Lower leg skin (tissue), 4 donors: Measurements from ENCODE around the gene PRKCE. TPM values are rescaled to one million over a fixed set of nuclear protein-coding genes. Genes with fewer than 3 reads are reported as not detected.

Experiments
- DNase-seq, 2 donors: peaks; one replicate each; pipeline ENCODE4 v3.0.0-alpha.2; 2019; ENCODE audit warnings: low spot score in 2 of 2
- H3K4me3 ChIP-seq: fragments of 200-600 bp; sonication (generic); 2 replicates; pipeline ENCODE4 v1.5.1; 2017; ENCODE audit warnings: mild to moderate bottlenecking, low read depth; ENCODE audit not compliant: poor library complexity, severe bottlenecking
- CTCF ChIP-seq, 3 donors: fragments of 450-650 bp; IDR thresholded peaks; one replicate each; pipeline ENCODE4 v1.5.1; 2016; ENCODE audit warnings: antibody characterized with exemption in 3 of 3, mild to moderate bottlenecking in 3 of 3, moderate library complexity in 2 of 3
- POLR2A ChIP-seq, 2 donors: fragments of 450-650 bp; IDR thresholded peaks; one replicate each; pipeline ENCODE4 v1.6.1; 2016 to 2017; ENCODE audit warnings: antibody characterized with exemption in 2 of 2, mild to moderate bottlenecking in 1 of 2, moderate library complexity in 1 of 2
- WGBS, 2 donors: methylation state at CpG; one replicate each; pipeline ENCODE4 v1.1.5; 2018; 5-methylcytosine and 5-hydroxymethylcytosine counted together
- intact Hi-C: fragments of 100-400 bp; cut with DNase I; formaldehyde crosslinking; loops from one replicate; pipeline ENCODE4 v1.15.0; 2023; ENCODE audit warnings: low total_unique reads
- total RNA-seq, 4 donors: library from RNA; depleted of rRNA; stranded (reverse); fragments of >200 nt; gene quantifications; one replicate each; pipeline ENCODE4 v1.1.0, GENCODE V29; 2016

PRKCE gene
- total RNA-seq, 4 donors from 2014 or later, result 3.5 to 10.3 (median 6.1) TPM

GRCh38 chr2:45649462-45649857 is 2.0 kb upstream of the PRKCE start:
- H3K4me3 ChIP-seq, result peak overlapping the region; percentile 59
- TF ChIP-seq POLR2A (IDR thresholded peaks at IDR 0.05) (no peak), CTCF (IDR thresholded peaks at IDR 0.05) (no peak)
- intact Hi-C loops, result loop anchor here (10.0 kb wide), 1 partner anchor 125 kb away; no protein-coding TSS in a partner anchor
- WGBS, 2 donors, result 11% methylated on average over 10 of the region's 10 CpGs
- no peak for DNase-seq

GRCh38 chr2:45649858-45650811 is 1.3 kb upstream of the PRKCE start:
- WGBS, 2 donors, result 0 to 1% methylated on average over 43 to 48 of the region's 66 CpGs
- peak; percentile 80 to 96 for DNase-seq
- intact Hi-C loops, result loop anchor here (10.0 kb wide), 1 partner anchor 125 kb away; no protein-coding TSS in a partner anchor
- H3K4me3 ChIP-seq, result peak overlapping the region; percentile 59
- TF ChIP-seq CTCF (IDR thresholded peaks at IDR 0.05), result no peak
- no peak for TF ChIP-seq POLR2A (IDR thresholded peaks at IDR 0.05)

GRCh38 chr2:45650851-45651414 is 542 bp upstream of the PRKCE start:
- 0% methylated on average over 39 to 57 of the region's 79 CpGs for WGBS, 2 donors
- TF ChIP-seq CTCF (IDR thresholded peaks at IDR 0.05) (peak in 1 of 3 donors; percentile 57), POLR2A (IDR thresholded peaks at IDR 0.05) (peak in 1 of 2 donors; percentile 19)
- peak; percentile 95 to 99 for DNase-seq
- peak overlapping the region; percentile 59 for H3K4me3 ChIP-seq
- intact Hi-C loops, result no loop called here

GRCh38 chr2:45652090-45653031 is 886 bp downstream of the PRKCE start:
- DNase-seq, result peak; percentile 48 to 89
- intact Hi-C loops, result no loop called here

More at GRCh38 chr2:45652090-45653031, 886 bp downstream of the PRKCE start:
- no peak for TF ChIP-seq POLR2A (IDR thresholded peaks at IDR 0.05)
- no peak for TF ChIP-seq CTCF (IDR thresholded peaks at IDR 0.05)
- peak overlapping the region; percentile 59 for H3K4me3 ChIP-seq
- WGBS, 2 donors, result 1 to 7% methylated on average over 25 to 43 of the region's 53 CpGs
